Upper lobe of left lung (tissue), 6 donors: Measurements from ENCODE around the gene ING3. TPM values are rescaled to one million over a fixed set of nuclear protein-coding genes. Genes with fewer than 3 reads are reported as not detected.
A peak's percentile ranks its signal among the peaks of the same experiment; 100 is the strongest.

Experiments
- ATAC-seq, 2 donors: fragments of 200-7000 bp; cut with Tn5 transposase; one replicate each; pipeline ENCODE4 v1.9.1; 2022; ENCODE audit warnings: mild to moderate bottlenecking in 2 of 2, moderate library complexity in 2 of 2; ENCODE audit not compliant: low FRiP score in 2 of 2
- DNase-seq, 2 donors: peaks; one replicate each; pipeline ENCODE4 v3.0.0-alpha.2; 2019 to 2020
- H3K27ac ChIP-seq, 4 donors: fragments of 200-600 bp; sonication (generic); one replicate each; pipeline ENCODE4 v1.5.1; 2016 to 2019
- H3K27me3 ChIP-seq, 4 donors: fragments of 200-600 bp; sonication (generic); one replicate each; pipeline ENCODE4 v1.5.1; 2017 to 2019
- H3K36me3 ChIP-seq, 4 donors: fragments of 200-600 bp; sonication (generic); one replicate each; pipeline ENCODE4 v1.5.1; 2016 to 2019
- H3K4me1 ChIP-seq, 4 donors: fragments of 200-600 bp; sonication (generic); one replicate each; pipeline ENCODE4 v1.5.1; 2018 to 2019
- H3K4me3 ChIP-seq, 4 donors: fragments of 200-600 bp; sonication (generic); one replicate each; pipeline ENCODE4 v1.5.1; 2017 to 2019; ENCODE audit warnings: mild to moderate bottlenecking in 2 of 4, moderate library complexity in 1 of 4
- H3K9me3 ChIP-seq, 4 donors: fragments of 200-600 bp; sonication (generic); one replicate each; pipeline ENCODE4 v1.5.1; 2018 to 2019
- EP300 ChIP-seq, 4 donors: sonication (generic); formaldehyde crosslinking; IDR thresholded peaks; one replicate each; pipeline ENCODE4 v1.5.1; 2017; ENCODE audit warnings: antibody characterized with exemption in 4 of 4, control low read depth in 2 of 4
- POLR2A ChIP-seq, 4 donors: fragments of 450-650 bp; IDR thresholded peaks; one replicate each; pipeline ENCODE4 v1.5.1; 2016 to 2017; ENCODE audit warnings: antibody characterized with exemption in 4 of 4, mild to moderate bottlenecking in 2 of 4
- POLR2AphosphoS5 ChIP-seq, 2 donors: sonication (generic); formaldehyde crosslinking; IDR thresholded peaks; one replicate each; pipeline ENCODE4 v1.5.1; 2017; ENCODE audit warnings: antibody characterized with exemption in 2 of 2
- WGBS, 2 donors: methylation state at CpG; one replicate each; pipeline ENCODE4 v1.1.5; 2017 to 2018; 5-methylcytosine and 5-hydroxymethylcytosine counted together
- total RNA-seq, 6 donors: library from RNA; depleted of rRNA in 4 of 6; stranded (reverse); fragments of >200 nt in 4 of 6; gene quantifications; one replicate each; pipeline versions ENCODE4 v1.1.0 to v1.2.1, GENCODE V29; 2016 to 2021
- TF ChIP-seq, protein P1 (sequence below), 6 experiments: fragments of 450-650 bp in 4 of 6; fragments of 200-600 bp in 2 of 6; sonication (generic) in 2 of 6; IDR thresholded peaks; one replicate each; pipeline ENCODE4 v1.5.1; 2016 to 2019; ENCODE audit warnings: antibody characterized with exemption in 6 of 6
- donor health status: DM: no; HTN: no; CAD: no; lungs with moderate emphysema.
- donor health status: DM: no; HTN: yes; CAD: no; lungs with severe emphysema.

ING3 gene
- total RNA-seq, 6 donors from 2014 or later = 6.3 to 28.8 (median 15.3) TPM

DNA sequence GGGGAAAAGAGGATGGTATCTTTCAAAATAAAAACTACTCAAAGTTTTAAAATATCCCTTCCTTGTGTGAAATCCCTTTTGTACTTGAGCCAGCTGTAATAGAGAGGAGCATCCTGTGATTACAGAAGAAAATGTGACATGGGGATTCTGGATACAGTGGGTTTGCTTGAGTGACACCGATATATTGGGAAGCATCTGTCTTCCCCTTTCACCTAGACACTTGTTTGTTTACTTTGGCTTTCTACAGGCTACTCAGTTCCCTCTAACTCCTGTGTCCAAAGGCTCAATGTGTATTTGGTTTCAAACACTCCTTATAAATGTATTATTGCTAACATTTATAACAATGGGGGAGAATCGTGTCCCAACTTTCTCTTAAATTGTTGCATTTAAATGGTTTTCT, 62.3 kb downstream of the ING3 start:
- DNase-seq (no peak), ATAC-seq (no peak)
- TF ChIP-seq POLR2AphosphoS5 (IDR thresholded peaks at IDR 0.05) = no peak
- no peak for TF ChIP-seq POLR2A (IDR thresholded peaks at IDR 0.05)
- TF ChIP-seq, protein P1, sequence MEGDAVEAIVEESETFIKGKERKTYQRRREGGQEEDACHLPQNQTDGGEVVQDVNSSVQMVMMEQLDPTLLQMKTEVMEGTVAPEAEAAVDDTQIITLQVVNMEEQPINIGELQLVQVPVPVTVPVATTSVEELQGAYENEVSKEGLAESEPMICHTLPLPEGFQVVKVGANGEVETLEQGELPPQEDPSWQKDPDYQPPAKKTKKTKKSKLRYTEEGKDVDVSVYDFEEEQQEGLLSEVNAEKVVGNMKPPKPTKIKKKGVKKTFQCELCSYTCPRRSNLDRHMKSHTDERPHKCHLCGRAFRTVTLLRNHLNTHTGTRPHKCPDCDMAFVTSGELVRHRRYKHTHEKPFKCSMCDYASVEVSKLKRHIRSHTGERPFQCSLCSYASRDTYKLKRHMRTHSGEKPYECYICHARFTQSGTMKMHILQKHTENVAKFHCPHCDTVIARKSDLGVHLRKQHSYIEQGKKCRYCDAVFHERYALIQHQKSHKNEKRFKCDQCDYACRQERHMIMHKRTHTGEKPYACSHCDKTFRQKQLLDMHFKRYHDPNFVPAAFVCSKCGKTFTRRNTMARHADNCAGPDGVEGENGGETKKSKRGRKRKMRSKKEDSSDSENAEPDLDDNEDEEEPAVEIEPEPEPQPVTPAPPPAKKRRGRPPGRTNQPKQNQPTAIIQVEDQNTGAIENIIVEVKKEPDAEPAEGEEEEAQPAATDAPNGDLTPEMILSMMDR (IDR thresholded peaks at IDR 0.05) = no peak
- TF ChIP-seq EP300 (IDR thresholded peaks at IDR 0.05) = no peak
- Histone ChIP-seq H3K4me1 (peaks cover 0 to 8% (median 2%) of the 10 kb centered on the region in 4 donors), H3K27me3 (no peaks in the 10 kb centered on the region), H3K9me3 (no peaks in the 10 kb centered on the region), H3K27ac (no peak overlapping the region), H3K4me3 (no peak overlapping the region), H3K36me3 (peaks cover 0 to 5% (median 0%) of the 10 kb centered on the region in 4 donors)
- WGBS, 2 donors = 64 to 71% methylated on average over 2 of the region's 2 CpGs

DNA sequence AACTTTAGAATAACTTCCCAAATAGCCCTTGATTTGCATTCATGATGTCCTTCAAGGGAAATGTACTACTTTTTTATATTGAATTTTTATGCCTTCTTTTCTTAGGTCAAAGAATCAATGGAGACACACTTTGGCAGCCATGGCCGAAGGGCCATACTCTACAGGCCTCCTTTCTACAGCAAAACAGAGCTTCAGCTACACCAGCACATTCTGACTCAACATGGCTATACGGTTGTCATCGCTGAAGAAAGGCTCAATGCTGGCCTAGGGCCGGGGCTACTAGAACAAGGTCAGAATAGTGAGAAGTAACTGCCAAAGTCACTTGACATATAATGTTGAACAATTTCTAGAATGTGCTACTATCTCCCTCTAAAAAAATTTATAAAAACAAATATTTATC, 65.0 kb downstream of the ING3 start:
- Histone ChIP-seq H3K4me3 (no peak overlapping the region), H3K9me3 (no peaks in the 10 kb centered on the region), H3K36me3 (peaks cover 0 to 5% (median 0%) of the 10 kb centered on the region in 4 donors), H3K4me1 (peaks cover 0 to 25% (median 8%) of the 10 kb centered on the region in 4 donors), H3K27ac (no peak overlapping the region), H3K27me3 (no peaks in the 10 kb centered on the region)
- ATAC-seq (no peak), DNase-seq (no peak)
- TF ChIP-seq POLR2AphosphoS5 (IDR thresholded peaks at IDR 0.05) (no peak), EP300 (IDR thresholded peaks at IDR 0.05) (no peak), POLR2A (IDR thresholded peaks at IDR 0.05) (no peak)
- TF ChIP-seq, protein P1 (IDR thresholded peaks at IDR 0.05) = no peak
- 78 to 89% methylated on average over 4 of the region's 4 CpGs for WGBS, 2 donors

DNA sequence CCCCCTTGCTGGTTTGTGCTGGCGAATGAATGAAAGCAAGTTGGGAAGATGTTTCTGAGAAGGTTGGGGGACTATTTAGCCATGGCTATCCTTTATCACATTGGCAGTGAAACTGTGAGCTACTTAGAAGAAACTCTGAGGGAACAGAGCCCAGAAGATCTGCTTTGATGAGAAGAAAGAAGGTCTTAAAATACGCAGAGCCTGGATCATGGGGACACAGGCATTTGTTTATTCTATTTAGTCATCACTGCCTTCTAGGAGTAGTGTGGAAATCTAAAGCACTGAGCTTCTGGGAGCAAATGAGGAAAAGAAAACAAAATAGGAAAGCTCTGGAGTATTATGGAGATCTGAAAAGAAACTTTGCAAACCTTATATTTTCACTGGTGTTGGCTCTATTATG, 66.4 kb downstream of the ING3 start:
- H3K4me3 ChIP-seq = no peak overlapping the region
- ATAC-seq (no peak), DNase-seq (no peak)
- TF ChIP-seq POLR2A (IDR thresholded peaks at IDR 0.05) = no peak
- H3K9me3 ChIP-seq = no peaks in the 10 kb centered on the region
- H3K27ac ChIP-seq = no peak overlapping the region
- H3K36me3 ChIP-seq = peaks cover 0 to 5% (median 0%) of the 10 kb centered on the region in 4 donors
- H3K4me1 ChIP-seq = peaks cover 5 to 34% (median 12%) of the 10 kb centered on the region in 4 donors
- 81 to 87% methylated on average over 2 of the region's 2 CpGs for WGBS, 2 donors
- H3K27me3 ChIP-seq = no peaks in the 10 kb centered on the region

DNA sequence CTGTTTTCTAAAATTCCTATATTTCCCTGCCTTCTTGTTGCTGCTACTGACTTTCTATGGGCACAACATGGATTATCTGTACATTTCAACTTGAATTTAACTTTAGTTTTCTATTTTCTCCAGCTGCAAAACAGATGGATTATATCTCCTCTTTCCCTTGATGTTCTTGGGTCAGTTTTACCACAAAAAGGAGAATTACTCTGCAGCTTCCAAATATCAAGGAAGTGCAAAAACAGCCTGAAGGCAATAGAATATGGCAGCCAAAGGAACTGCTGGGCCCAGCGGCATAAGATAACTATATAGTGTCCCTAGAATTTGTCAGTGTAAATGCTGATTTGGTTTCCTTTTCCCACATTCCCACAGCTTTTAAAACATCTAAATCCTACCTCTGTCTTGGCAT, 67.0 kb downstream of the ING3 start:
- H3K4me1 ChIP-seq = peaks cover 5 to 32% (median 10%) of the 10 kb centered on the region in 4 donors
- 93 to 94% methylated on average over 1 of the region's 1 CpG for WGBS, 2 donors
- H3K36me3 ChIP-seq = peaks cover 0 to 5% (median 0%) of the 10 kb centered on the region in 4 donors
- H3K4me3 ChIP-seq = no peak overlapping the region
- H3K27ac ChIP-seq = peak overlapping the region in 1 of 4 donors; percentile 40
- no peaks in the 10 kb centered on the region for H3K9me3 ChIP-seq
- H3K27me3 ChIP-seq = no peaks in the 10 kb centered on the region
- ATAC-seq (no peak), DNase-seq (no peak)
- TF ChIP-seq, protein P1 (IDR thresholded peaks at IDR 0.05) = no peak
- TF ChIP-seq POLR2A (IDR thresholded peaks at IDR 0.05) = no peak
- no peak for TF ChIP-seq POLR2AphosphoS5 (IDR thresholded peaks at IDR 0.05)
- TF ChIP-seq EP300 (IDR thresholded peaks at IDR 0.05) = no peak

DNA sequence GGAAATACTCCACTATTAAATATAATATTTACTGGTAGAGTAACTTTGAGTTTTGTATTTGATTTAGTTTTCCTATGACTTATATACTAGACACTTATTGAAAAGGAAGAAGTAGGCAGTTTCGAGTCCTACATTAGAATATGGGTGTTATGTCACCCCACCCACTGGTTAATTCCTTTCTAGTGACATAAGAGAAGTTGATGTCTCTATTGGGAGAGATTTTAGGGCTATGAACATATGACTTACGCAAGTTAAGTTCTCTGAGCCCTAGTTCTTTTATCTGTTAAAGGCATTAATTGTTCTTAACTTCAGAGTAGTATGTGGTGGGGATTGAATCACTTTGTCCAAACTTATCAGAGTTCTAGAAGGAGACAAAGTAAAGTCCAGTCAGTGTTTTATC, 68.4 kb downstream of the ING3 start:
- Histone ChIP-seq H3K36me3 (peaks cover 0 to 5% (median 0%) of the 10 kb centered on the region in 4 donors), H3K27me3 (no peaks in the 10 kb centered on the region), H3K4me1 (peaks cover 15 to 35% (median 19%) of the 10 kb centered on the region in 4 donors), H3K9me3 (no peaks in the 10 kb centered on the region), H3K27ac (peak overlapping the region in 1 of 4 donors; percentile 31), H3K4me3 (no peak overlapping the region)
- TF ChIP-seq EP300 (IDR thresholded peaks at IDR 0.05) (no peak), POLR2AphosphoS5 (IDR thresholded peaks at IDR 0.05) (no peak), POLR2A (IDR thresholded peaks at IDR 0.05) (no peak)
- TF ChIP-seq, protein P1 (IDR thresholded peaks at IDR 0.05) = no peak
- 56 to 61% methylated on average over 2 of the region's 2 CpGs for WGBS, 2 donors
- DNase-seq (no peak), ATAC-seq (peak in 1 of 2 donors; percentile 87)
